ENCODE measurements around the gene DCTN2.

- TF ChIP-seq POLR2A (IDR thresholded peaks at IDR 0.05; ENCODE audit: low read length) (no peak), GATA1 (IDR thresholded peaks at IDR 0.05; ENCODE audit: low read depth, low read length) (no peak)
Measured at GRCh38 chr12:57534991-57535543, 11.9 kb downstream of the DCTN2 start.

Data from erythroblast (primary cell).